HepG2 (cell line): Measurements from ENCODE around the gene ZC3H7B. TPM values are rescaled to one million over a fixed set of nuclear protein-coding genes. Genes with fewer than 3 reads are reported as not detected.
A peak's percentile ranks its signal among the peaks of the same experiment; 100 is the strongest.

Experiments
- ATF4 ChIP-seq, 2 experiments: fragments of 450-650 bp in 1 of 2; sonication (generic) in 1 of 2; formaldehyde crosslinking; IDR thresholded peaks; 2 replicates each; pipeline versions ENCODE4 v1.5.0 to v1.8.0; 2020 to 2022; ENCODE audit warnings: mild to moderate bottlenecking in 1 of 2, missing genetic modification reagents in 1 of 2
- CREB1 ChIP-seq, 2 experiments: fragments of 450-650 bp in 1 of 2; IDR thresholded peaks; 2 replicates each; pipeline ENCODE4 v1.6.1; 2016 to 2017; ENCODE audit warnings: control low read depth in 1 of 2, mild to moderate bottlenecking in 1 of 2, missing compliant biosample characterization in 1 of 2, missing genetic modification characterization in 1 of 2
- E2F1 ChIP-seq: sonication (generic); formaldehyde crosslinking; IDR thresholded peaks from 2 replicates; pipeline ENCODE4 v1.5.0; 2020; ENCODE audit warnings: missing genetic modification reagents
- FOSL2 ChIP-seq: sonication (generic); formaldehyde crosslinking; IDR thresholded peaks from 2 replicates; pipeline ENCODE4 v1.4.0; 2020; ENCODE audit warnings: missing genetic modification reagents
- FUBP1 ChIP-seq: sonication (generic); formaldehyde crosslinking; IDR thresholded peaks from 2 replicates; pipeline ENCODE4 v1.5.1; 2020; ENCODE audit warnings: missing genetic modification reagents, mild to moderate bottlenecking, borderline replicate concordance
- GATAD1 ChIP-seq: IDR thresholded peaks from 2 replicates; pipeline ENCODE4 v1.6.1; 2016; ENCODE audit warnings: missing genetic modification reagents, missing compliant biosample characterization
- MTA1 ChIP-seq: sonication (generic); formaldehyde crosslinking; IDR thresholded peaks from 2 replicates; pipeline ENCODE4 v1.4.0; 2020; ENCODE audit warnings: missing genetic modification reagents, mild to moderate bottlenecking, borderline replicate concordance
- MYPOP ChIP-seq: sonication (generic); formaldehyde crosslinking; IDR thresholded peaks from 2 replicates; pipeline ENCODE4 v1.8.1; 2023; ENCODE audit warnings: mild to moderate bottlenecking, moderate library complexity, missing genetic modification reagents
- NFE2L2 ChIP-seq: fragments of 150-350 bp; IDR thresholded peaks from 2 replicates; pipeline ENCODE4 v1.6.1; 2014; ENCODE audit warnings: low read length
- PATZ1 ChIP-seq: sonication (generic); formaldehyde crosslinking; IDR thresholded peaks from 2 replicates; pipeline ENCODE4 v1.4.0; 2020; ENCODE audit warnings: missing genetic modification reagents
- PHF20 ChIP-seq: sonication (generic); formaldehyde crosslinking; IDR thresholded peaks from 2 replicates; pipeline ENCODE4 v1.5.0; 2020; ENCODE audit warnings: mild to moderate bottlenecking, missing genetic modification reagents
- SAP130 ChIP-seq: IDR thresholded peaks from 2 replicates; pipeline ENCODE4 v1.6.1; 2016; ENCODE audit warnings: low read depth
- SIX1 ChIP-seq: sonication (generic); formaldehyde crosslinking; IDR thresholded peaks from 2 replicates; pipeline ENCODE4 v1.4.0; 2020; ENCODE audit warnings: missing genetic modification reagents, borderline replicate concordance
- YEATS4 ChIP-seq: sonication (generic); formaldehyde crosslinking; IDR thresholded peaks from 2 replicates; pipeline ENCODE4 v1.4.0; 2020; ENCODE audit warnings: missing genetic modification reagents, borderline replicate concordance
- ZBTB21 ChIP-seq: sonication (generic); formaldehyde crosslinking; IDR thresholded peaks from 2 replicates; pipeline ENCODE4 v1.4.0; 2020; ENCODE audit warnings: missing genetic modification reagents
- ZFP36 ChIP-seq: fragments of 150-350 bp; IDR thresholded peaks from 2 replicates; pipeline ENCODE4 v1.6.1; 2018; ENCODE audit warnings: borderline replicate concordance, low read length, low read depth; ENCODE audit not compliant: partially characterized antibody
- ZFY ChIP-seq: sonication (generic); formaldehyde crosslinking; IDR thresholded peaks from 2 replicates; pipeline ENCODE4 v1.4.0; 2020; ENCODE audit warnings: missing genetic modification reagents
- ZNF225 ChIP-seq: sonication (generic); formaldehyde crosslinking; IDR thresholded peaks from 2 replicates; pipeline ENCODE4 v1.4.0; 2020; ENCODE audit warnings: mild to moderate bottlenecking, missing genetic modification reagents
- ZNF615 ChIP-seq: sonication (generic); formaldehyde crosslinking; IDR thresholded peaks from 2 replicates; pipeline ENCODE4 v1.5.0; 2020; ENCODE audit warnings: mild to moderate bottlenecking, missing genetic modification reagents, borderline replicate concordance
- ZSCAN5A ChIP-seq: sonication (generic); formaldehyde crosslinking; IDR thresholded peaks from 2 replicates; pipeline ENCODE4 v1.8.0; 2022; ENCODE audit warnings: mild to moderate bottlenecking, missing genetic modification reagents, borderline replicate concordance
- polyA plus RNA-seq, 8 experiments: library from polyadenylated mRNA; depleted of rRNA in 3 of 8; stranded (reverse) in 7 of 8; unstranded in 1 of 8; fragments of >200 nt; fragmentation: Illumina TruSeq in 4 of 8; extraction: Trizol in 4 of 8; gene quantifications; 2 replicates each; pipeline versions ENCODE4 v1.2.1 to v1.2.3, GENCODE V29; 2011 to 2016; ENCODE audit warnings: low read depth in 4 of 8, missing spikeins in 1 of 8, mixed read lengths in 1 of 8; ENCODE audit not compliant: insufficient read depth in 1 of 8
- total RNA-seq, 5 experiments: library from RNA; depleted of rRNA; stranded (reverse); fragments of >200 nt; fragmentation: Illumina TruSeq; extraction: Trizol; gene quantifications; 2 replicates each; pipeline ENCODE4 v1.2.3, GENCODE V29; 2016; ENCODE audit warnings: low read depth in 1 of 5

The ZC3H7B gene
- total and polyA plus RNA-seq, 2 of the 13 experiments (the other 11 are each of a cell fraction or from before 2014, with no cell fraction given), result 26.4 to 37.2 TPM

- no peak for TF ChIP-seq FUBP1 (CRISPR knock-in tag)
- TF ChIP-seq ZFY (CRISPR knock-in tag), result peak; percentile 72
- no peak for TF ChIP-seq ZNF615 (CRISPR knock-in tag)
- TF ChIP-seq YEATS4 (CRISPR knock-in tag), result no peak
- TF ChIP-seq FOSL2 (CRISPR knock-in tag), result peak; percentile 85
- TF ChIP-seq PATZ1, result peak; percentile 53
- 0 out of 2 replicates have a peak, but pooled peaks have one; percentile 8 for TF ChIP-seq E2F1 (CRISPR knock-in tag)
- peak; percentile 88 for TF ChIP-seq ZBTB21
- TF ChIP-seq NFE2L2, result no peak
- no peak for TF ChIP-seq SIX1 (CRISPR knock-in tag)
- TF ChIP-seq ZSCAN5A (CRISPR knock-in tag), result no peak
- TF ChIP-seq PHF20, result 0 out of 2 replicates have a peak, but pooled peaks have one; percentile 4
- TF ChIP-seq GATAD1 (CRISPR knock-in tag), result no peak
- TF ChIP-seq SAP130, result 0 out of 2 replicates have a peak, but pooled peaks have one; percentile 2
- TF ChIP-seq ZFP36, result no peak
- no peak for TF ChIP-seq ZNF225 (CRISPR knock-in tag)
- TF ChIP-seq MTA1 (CRISPR knock-in tag), result 0 out of 2 replicates have a peak, but pooled peaks have one; percentile 14
- no peak for TF ChIP-seq ATF4 (CRISPR knock-in tag; IDR thresholded peaks at IDR 0.05)
- TF ChIP-seq MYPOP (CRISPR knock-in tag), result 0 out of 2 replicates have a peak, but pooled peaks have one; percentile 5
- peak; percentile 63; the same call in 1 of the 2 replicates for TF ChIP-seq CREB1 (IDR thresholded peaks at IDR 0.05)
- peak; percentile 33; the same call in 1 of the 2 replicates for TF ChIP-seq CREB1 (CRISPR knock-in tag; IDR thresholded peaks at IDR 0.05)
These were observed 15.9 kb upstream of the ZC3H7B start (continued) for GRCh38 chr22:41285441-41285819.
